GM18907 (cell line): Measurements from ENCODE around the gene FBXO34.

ENCODE experiments used
- ATAC-seq: cut with Tn5 transposase; IDR thresholded peaks from one replicate; pipeline ENCODE4 v1.9.1; 2021; ENCODE audit warnings: mild to moderate bottlenecking, moderate library complexity; ENCODE audit not compliant: unreplicated experiment

Gene FBXO34

GRCh38 chr14:55271572-55272298, 514 bp downstream of the FBXO34 start:
- peak; percentile 54 for ATAC-seq

GRCh38 chr14:55272387-55272786, 1.2 kb downstream of the FBXO34 start:
- no peak for ATAC-seq

GRCh38 chr14:55272922-55273321, 1.7 kb downstream of the FBXO34 start:
- no peak for ATAC-seq

GRCh38 chr14:55274146-55274545, 2.9 kb downstream of the FBXO34 start:
- no peak for ATAC-seq

GRCh38 chr14:55274751-55275150, 3.5 kb downstream of the FBXO34 start:
- ATAC-seq, result no peak

- no peak for ATAC-seq
These were observed 5.5 kb downstream of the FBXO34 start for GRCh38 chr14:55276736-55277135.

- peak; percentile 87 for ATAC-seq
These were observed 6.9 kb downstream of the FBXO34 start for GRCh38 chr14:55277972-55278740.

GRCh38 chr14:55279384-55279783, 8.2 kb downstream of the FBXO34 start:
- no peak for ATAC-seq

- ATAC-seq, result no peak
These were observed 10.2 kb downstream of the FBXO34 start for GRCh38 chr14:55281316-55281839.

GRCh38 chr14:55285048-55285652, 13.9 kb downstream of the FBXO34 start:
- no peak for ATAC-seq

- ATAC-seq, result no peak
These were observed 17.2 kb downstream of the FBXO34 start for GRCh38 chr14:55288439-55288838.

GRCh38 chr14:55291480-55292081, 20.4 kb downstream of the FBXO34 start:
- no peak for ATAC-seq

GRCh38 chr14:55294603-55295002, 23.4 kb downstream of the FBXO34 start:
- no peak for ATAC-seq

GRCh38 chr14:55297611-55298499, 26.6 kb downstream of the FBXO34 start:
- ATAC-seq, result peak; percentile 47

GRCh38 chr14:55298500-55298822, 27.2 kb downstream of the FBXO34 start:
- ATAC-seq, result no peak

- ATAC-seq, result peak; percentile 66
These were observed 30.4 kb downstream of the FBXO34 start for GRCh38 chr14:55301437-55302121.

- no peak for ATAC-seq
These were observed 31.3 kb downstream of the FBXO34 start for GRCh38 chr14:55302367-55303124.

GRCh38 chr14:55303125-55303499, 31.9 kb downstream of the FBXO34 start:
- ATAC-seq, result no peak

- no peak for ATAC-seq
These were observed 32.5 kb downstream of the FBXO34 start for GRCh38 chr14:55303691-55304145.
